HG02938 (cell line): ENCODE measurements around the gene ADD2.

Source experiments
- ATAC-seq: cut with Tn5 transposase; IDR thresholded peaks from one replicate; pipeline ENCODE4 v1.9.1; 2021; ENCODE audit warnings: mild to moderate bottlenecking, moderate library complexity; ENCODE audit not compliant: unreplicated experiment

ADD2 gene

DNA sequence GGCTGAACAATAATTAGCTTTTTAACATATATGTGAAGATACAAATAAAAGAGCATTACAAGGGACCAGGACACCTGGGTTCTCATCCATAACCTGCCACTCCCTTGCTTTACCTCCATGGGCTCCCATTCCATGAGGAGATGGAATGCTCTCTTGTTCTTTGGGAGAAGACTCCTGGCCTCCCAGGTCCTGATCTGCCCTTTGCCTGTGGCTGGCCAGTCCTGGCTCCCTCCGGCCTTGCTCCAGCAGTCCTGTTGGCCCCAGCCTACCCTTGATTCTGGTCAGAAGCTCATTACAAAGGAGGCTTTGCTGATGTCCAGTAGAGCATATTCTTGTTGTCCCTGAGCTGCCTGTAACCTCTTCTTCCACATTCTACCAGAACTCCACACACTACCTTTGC lies 60.3 kb downstream of the ADD2 start:
- ATAC-seq, result no peak

DNA sequence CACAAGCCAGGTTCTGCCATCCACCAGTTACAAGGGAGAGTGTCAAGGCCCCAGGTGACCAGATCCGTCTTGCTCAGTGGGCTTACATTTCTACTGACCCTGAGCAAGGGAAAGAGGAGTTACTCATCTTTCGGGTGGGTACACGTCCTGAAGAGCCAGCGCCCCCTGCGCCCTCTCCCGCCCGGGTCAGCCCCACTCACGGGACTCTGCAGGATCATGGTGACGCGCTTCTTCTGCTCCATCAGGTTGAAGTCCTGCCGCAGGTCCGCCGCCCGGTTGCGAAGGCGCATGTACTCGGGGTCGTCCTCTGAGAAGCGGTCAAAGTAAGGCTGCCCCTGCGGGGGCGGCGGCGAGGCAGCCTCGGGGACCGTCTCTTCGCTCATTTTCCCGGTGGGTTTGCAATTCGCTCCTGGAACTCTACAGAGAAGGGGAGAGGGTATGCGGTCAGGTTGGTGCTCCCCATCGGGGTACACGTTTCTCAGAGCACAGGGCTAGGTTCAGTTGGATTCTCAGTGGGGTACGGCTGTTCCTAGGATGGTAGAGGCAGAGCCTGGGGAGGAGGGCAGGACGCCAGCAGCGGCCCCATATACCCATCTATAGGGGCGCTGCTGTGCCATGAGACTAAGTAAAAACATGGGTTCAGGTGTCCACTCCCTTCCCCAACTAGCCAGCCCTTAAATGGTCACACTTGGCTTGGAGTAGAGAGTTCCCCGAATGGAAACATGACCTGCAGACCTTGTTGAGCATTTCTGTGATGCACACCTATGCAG lies 61.8 kb downstream of the ADD2 start:
- no peak for ATAC-seq

DNA sequence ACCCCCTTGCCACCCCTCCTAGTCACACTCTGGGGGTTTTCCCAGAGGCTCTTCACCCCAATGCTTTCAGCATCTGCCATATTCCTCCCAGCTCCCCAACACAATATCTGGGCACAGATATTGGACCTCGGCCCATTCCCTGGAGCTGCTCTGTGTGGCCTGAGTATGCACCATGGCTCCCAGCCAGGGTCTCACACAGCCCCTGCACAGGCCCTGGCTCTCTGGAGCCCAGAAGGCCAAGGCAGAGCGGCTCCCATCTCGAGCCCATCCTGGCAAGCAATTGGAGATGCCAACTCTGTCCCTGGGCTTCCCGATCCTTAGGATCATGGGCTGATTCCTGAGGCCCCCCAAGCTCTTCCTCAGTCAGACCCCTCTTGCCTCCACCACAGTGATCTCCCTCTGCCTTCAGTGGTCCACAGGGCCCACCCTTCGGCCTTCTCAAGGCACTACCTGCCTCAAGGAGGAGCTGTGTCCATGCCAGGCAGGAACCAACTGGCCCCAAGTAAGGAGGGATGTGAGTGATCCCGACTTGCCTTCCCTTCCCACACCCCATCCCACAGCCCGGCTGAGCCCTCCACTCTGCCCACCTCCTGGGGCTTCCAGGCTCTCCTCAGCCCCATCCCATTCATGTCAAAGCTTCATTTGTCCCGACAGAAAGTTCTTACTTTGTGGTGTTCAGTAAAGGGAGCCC lies 62.7 kb downstream of the ADD2 start:
- ATAC-seq, result no peak

DNA sequence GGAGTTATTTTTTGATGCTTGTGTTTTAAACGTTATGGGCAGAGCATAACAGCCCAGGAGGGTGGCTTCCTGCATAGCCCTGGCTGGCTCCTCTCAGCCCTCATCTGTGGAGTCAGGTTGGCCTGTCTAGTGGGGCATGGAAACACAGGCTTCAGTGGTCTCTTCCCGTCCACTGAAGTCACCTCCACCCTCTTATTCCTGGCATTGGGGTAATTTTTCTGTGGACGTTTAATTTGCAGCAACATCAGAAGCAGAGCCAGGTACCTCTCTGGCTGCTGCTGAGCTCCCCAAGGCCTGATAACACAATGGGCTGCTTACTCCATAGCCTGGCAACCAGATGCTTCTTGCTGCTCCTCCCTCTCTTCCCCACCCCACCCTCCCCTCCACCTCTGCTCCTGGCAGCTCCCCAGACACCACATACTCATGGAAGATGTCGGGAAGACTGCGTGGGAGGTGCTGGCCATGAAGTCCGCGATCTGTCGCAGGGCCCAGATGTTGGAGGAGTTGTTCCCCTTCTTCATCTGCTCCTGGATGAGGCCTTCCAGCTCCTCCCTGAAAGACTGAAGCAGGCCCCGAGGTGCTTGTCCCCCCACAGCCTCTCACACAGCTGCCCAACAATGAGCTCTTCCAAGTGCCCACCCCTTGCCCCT lies 64.0 kb downstream of the ADD2 start:
- ATAC-seq, result no peak

DNA sequence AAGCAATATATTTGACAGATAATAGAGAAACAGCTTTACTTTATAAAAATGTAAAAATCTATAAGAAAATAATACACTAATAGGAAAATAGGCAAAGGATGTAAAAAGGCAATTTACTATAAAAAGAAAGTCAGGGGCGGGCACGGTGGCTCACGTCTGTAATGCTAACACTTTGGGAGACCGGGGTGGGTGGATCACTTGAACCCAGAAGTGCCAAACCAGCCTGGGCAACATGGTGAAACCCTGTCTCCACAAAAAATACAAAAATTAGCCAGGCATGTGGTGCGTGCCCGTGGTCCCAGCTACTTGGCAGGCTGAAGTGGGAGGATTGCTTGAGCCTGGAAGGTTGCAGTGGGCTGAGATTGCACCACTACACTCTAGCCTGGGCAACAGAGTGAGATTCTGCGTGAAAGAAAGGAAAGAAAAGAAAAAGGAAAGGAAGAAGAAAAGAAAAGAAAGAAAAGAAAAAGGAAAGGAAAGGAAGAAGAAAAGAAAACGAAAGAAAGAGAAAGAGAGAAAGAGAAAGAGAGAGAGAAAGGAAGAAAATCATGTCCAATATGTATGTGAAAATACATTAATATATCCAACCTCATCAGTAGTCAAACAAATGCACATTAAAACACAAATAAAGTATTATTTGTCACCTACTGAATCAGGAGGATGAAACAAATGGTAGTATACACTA lies 65.1 kb downstream of the ADD2 start:
- ATAC-seq, result no peak

DNA sequence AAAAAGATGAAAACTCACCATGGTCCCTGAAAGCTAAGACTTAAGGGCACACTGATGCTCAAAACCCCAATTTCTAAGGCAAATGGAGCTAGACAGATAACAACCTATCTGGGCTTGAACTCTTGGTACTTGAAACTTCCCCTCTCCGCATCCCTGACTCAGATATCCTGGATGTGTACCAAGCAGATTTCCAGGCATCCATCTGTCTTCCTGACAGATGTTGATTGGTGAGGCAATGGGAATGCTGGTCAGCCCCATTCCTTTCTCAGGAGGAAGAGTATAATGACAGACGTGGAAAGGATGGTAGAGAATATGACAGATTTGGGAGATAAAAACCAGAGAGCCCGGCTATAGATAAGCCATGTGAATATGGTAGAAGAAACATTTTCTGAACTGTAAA lies 69.2 kb downstream of the ADD2 start:
- no peak for ATAC-seq

DNA sequence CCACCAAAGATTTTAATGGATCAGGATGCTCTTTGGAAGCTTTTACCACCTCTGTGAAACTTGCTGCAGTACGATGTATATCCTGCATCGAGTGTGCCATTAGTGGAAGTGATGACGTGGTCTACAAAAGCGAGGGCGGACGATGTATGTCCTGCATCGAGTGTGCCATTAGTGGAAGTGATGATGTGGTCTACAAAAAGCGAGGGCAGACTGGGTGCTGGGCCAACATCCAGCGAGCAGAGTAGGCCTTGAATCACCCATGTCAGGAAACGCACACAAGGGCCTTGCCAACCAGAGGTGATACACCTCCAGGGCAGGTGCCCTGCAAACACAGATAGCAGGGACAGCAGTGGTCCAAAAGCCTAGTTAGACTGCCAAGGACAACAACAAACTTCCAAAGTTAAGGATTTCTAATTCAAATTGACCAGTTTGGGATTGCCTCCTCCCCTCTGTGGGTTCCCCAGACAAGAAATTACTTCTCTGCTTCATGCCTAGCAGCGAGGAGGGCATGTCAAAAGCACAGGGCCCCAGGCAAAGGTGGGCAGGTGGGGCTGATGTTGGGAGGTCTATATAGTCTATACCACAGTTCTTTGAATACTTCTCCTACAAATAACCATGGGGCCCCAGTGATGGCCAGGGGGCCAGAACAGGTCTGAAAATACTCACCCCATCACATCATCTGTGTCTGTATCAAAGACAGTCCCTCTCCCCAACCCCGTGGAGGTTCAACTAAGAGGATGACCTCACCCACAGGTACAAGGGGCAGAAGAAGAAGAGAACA lies 70.2 kb downstream of the ADD2 start:
- ATAC-seq, result no peak

DNA sequence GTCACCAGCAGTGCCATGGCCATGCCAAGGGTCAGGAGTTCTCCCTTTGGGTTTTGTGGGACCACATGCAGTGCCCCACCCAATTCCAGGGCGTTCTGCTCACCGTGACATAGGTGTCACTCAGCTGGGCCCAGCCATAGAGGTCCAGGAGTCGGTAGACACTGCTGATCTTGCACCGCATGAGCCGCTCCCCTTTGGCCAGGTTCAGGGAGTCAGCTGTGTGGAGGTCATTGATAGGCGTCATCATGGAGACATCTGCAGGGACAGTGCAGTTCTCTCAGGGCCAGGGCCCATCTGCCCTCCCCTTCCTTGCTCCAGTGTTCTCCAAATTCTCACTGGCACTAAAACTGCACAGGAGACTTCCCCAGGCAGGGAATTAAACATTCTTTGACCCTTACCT lies 71.9 kb downstream of the ADD2 start:
- no peak for ATAC-seq

DNA sequence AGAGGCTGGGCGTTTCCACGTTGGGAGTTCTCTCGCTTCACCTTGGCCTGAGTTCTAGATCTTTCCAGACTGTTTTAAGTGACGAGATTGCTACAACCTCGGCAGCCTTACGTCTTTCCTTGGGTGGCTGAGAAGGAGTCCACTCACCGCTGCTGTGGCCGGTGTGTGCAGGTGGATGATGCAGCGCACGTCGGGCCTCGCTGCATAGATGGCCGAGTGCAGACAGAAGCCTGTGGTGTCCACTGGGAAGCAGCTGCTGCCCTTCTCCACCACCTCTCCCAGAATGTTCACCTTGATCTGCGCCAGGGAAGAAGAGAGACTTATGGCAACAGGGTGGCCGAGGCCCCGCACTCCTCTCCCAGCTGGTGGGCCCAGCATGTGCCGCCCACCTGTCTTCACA lies 75.7 kb downstream of the ADD2 start:
- ATAC-seq, result no peak

DNA sequence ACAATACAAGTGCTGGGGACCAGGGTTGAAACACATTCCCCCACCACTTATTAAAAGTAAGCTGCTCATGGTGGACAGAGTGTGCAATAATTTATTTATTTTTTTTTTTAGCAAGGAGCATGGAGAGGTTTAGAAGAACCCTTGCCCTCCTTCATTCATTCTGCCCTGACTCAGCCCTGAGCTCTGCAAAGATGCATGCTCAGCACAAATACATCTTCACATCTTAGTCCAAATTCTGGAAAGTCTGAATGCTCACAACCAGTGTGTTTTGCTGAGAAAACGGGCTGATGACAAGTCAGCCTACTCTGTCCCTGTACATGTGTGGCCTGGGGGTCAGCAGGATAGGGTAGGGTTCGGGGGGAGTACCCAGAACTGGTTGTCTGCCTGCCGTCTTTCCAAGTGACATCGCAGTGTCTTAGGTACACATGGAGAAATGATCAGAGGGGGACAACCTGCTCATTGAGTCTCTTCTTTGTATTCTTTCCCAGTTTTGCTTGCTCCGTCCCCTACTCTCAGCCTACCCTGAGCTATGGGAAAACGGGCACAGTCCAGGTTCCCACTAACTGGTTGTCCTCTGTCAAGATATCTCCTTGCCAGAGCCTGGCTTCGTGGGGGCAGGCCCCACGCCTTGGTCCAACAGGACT lies 76.4 kb downstream of the ADD2 start:
- ATAC-seq, result no peak

DNA sequence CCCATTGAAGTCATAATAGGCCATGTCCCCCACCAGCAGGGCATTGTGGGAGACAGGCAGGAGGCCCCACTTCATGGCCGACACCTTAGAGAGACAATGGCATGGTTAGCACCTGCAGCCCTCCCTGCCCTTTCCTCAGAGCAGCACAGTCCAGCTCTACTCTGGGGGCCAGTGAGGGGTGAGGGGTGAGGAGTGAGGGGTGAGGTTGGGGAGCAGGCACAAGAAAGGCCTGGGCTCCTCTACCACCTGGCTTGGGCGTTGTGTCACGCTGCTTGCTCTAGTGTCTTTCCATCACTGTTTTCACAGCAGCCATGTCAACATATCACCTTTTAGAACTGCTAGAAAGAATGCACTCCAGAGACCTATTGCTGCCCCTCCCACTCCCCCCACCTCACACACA lies 77.2 kb downstream of the ADD2 start:
- ATAC-seq, result no peak

DNA sequence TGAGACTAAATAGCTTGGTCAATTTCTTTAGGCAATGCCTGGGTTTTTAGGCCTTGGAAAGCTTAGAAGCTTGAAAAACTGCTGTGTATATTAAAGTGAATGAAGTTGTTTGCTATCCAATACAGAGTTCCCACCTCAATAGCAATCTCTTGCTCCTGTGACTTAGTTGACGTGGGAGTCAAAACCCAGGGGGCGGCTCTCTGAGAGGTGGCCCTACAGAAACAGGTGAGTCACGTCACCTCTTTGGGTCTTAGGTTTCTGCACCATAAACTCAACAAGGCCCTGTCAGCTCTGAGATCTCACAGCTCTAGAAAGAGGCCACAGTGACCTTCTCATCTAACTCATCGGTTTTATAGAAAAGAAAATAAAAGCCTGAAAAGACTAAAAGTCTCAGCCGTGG lies 79.6 kb downstream of the ADD2 start:
- no peak for ATAC-seq

DNA sequence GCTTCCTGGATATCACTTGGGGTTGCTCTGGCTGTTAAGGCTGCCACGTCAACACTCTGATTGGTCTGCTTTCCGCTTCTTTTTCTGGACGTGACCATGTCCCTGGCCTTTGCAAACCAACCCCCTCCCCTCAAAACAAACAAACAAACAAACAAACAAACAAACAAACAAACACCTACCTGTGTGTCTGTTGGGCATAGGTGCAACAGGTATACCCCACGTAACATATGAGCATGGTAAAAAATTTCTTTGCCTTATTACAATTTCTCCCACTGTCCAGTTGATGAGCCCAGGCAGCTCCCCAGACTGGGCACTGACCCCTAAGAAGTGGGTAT lies 80.6 kb downstream of the ADD2 start:
- no peak for ATAC-seq

DNA sequence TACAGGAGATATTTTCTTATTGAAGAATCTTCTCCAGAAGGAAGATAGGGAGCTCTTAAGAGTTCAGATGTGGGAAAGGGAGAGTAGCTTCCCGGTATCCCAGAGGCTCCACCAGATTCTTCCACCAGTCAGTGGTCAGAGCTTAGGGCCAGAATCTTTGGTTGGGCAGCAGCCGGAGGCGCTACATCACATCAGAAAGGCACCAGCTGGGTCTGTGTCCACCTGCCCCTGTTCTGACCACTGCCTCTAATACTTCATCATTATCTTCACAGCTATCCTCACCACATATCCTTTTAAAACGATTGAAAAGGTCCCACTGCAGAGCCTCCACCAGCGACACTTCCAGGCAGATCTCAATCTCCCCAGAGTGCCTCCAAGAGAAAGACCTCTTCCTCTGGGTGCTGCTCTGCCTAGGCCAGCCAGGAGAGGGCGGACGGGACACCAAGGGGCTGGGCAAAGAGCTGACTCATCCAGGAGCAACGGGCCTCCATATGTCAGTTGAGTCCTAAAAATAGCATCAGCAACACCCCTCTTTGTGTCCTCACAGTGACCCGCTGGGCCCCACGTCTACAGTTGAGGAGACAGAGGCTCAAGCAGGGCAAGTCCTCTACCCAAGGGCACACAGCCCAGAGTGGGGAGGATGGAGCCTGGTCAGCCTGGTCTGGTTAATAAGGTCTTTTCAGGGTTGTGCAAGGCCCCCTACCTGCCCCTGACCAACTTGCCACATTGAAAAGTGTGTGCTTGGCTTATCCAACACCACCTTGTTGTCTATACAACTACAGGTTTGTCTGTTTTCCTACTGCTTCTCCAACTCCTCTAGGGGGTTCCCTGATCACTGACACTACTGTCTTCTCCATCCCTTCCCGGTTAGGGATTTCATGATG lies 81.2 kb downstream of the ADD2 start:
- no peak for ATAC-seq

DNA sequence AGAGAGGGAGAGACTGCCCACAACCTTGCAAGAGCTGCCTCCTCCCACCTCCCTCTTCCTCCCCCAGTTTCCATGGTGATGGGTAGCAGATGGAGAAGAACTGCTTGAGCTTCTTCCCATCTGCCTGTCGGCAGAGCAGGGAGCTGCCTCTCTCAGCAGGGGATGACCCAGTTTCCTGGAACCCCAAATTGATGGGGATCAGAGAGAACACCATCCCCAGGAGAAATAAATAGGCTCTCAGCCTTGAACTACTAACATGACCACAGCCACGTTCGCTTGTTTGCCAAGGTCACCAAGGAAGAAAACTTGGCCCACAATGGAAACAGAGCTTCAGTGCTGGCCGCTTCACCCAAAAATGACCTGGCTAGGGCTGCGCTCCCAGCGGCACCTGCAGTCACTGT lies 82.2 kb downstream of the ADD2 start:
- no peak for ATAC-seq

DNA sequence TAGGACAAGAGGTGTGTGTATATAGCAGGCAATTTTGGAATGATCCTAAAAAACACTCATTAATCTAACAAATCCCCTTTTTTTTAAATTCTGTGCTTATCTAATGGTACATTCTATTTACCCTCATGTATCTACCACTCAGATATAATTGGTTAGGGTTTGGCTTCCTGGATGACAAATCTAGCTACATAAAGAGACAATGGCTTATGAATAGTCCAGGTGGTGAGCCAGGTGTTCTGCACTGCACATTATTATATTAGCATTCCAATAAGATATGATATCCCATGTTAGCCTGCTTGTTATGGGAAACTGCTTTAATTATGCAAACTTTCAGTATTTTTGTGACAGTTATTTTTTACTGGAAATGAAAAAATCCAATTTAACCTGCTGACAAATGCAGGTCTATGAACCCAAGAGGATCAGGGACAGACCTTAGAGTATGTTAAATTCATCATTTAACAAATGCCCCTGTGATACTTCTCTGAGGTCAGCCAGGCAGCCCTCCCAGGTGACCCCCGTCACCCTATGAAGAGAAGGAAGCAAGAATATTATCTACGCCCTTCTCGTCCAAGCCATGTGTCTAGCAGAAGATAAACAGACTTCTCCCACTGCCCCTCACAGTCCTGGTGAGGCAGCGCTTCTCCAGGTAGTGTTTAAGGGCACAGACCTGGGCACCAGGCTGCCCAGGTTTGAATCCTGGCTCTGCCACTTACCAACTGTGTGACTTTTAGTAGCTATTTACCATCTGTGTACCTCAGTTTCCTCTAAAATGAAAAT lies 83.0 kb downstream of the ADD2 start:
- no peak for ATAC-seq

DNA sequence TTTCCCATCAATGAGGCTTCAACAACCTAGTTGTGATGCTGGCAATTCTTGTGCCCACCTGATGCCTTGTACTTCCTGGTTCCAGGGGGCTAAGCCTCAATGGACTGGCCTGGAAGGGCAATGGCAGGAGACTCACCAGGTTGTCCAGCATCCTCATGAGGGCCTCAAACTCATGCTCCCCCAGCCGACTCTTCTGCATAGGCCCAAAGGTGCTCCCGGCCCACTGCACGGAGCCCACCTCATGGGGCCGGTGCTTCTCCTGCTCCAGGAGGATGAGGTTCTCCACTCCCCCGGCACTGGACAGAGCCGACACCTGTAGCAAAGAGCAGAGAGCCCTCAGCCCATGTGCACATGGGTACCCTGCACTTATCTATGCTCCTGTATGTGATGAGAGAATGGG lies 84.5 kb downstream of the ADD2 start:
- ATAC-seq, result no peak

DNA sequence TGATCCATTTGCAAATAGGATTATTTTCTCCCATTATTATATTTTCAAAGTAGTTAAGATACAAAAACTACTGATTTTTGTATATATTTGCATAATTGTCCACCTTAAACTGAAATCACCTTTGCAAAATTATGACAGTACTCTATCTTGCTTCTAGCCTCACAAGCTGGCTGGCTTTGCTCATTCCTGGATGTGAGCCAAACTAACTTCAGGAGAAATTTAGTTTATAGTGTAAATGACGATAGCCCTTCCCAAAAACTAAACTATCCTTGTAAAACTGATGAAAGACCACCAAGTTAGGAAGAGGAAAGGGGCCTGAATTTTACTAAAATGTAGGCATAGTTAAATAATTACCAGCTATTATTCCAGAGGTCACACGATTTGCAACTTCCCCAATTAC lies 87.3 kb downstream of the ADD2 start:
- ATAC-seq, result no peak

DNA sequence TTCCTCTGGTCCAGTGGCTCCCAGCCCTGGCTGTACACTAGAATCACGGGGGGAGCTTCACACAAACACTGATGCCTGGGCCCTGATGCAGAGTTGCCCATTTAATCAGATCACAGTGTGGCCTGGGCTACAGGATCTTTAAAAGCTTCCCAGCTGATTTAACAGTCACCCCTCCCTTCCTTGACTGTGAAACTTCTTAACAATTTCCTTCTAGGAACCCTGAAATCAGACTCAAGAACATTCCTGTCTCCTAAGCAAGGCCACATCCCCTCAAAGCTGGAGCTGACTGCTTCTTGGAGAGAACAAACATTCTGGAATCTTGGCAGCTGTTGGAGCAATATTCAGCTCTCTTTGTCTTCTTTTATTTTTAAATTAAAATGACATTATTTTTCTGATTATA lies 88.7 kb downstream of the ADD2 start:
- ATAC-seq, result no peak
